ENCODE data around the gene ZNF48.

- TF ChIP-seq POLR2AphosphoS5 (IDR thresholded peaks at IDR 0.05; ENCODE audit: low read depth, low read length): no peak
- peak; percentile 36; the same call in 1 of the 2 replicates for TF ChIP-seq TAF1 (IDR thresholded peaks at IDR 0.05; ENCODE audit: borderline replicate concordance, insufficient read depth, low read length)
- TF ChIP-seq REST (IDR thresholded peaks at IDR 0.05; ENCODE audit: insufficient read depth in 1 of 2, low read depth in 2 of 2, low read length in 2 of 2): no peak
Measured at GRCh38 chr16:30369938-30370455, 25.2 kb upstream of the ZNF48 start.

All from PFSK-1 (cell line).